Endothelial cell of umbilical vein (primary cell): ENCODE data around the gene CLDN7. TPM values are rescaled to one million over a fixed set of nuclear protein-coding genes. Genes with fewer than 3 reads are reported as not detected.

ENCODE experiments used
- BruUV-seq: library from RNA; stranded (reverse); fragments of 400-500 nt; replicated peaks from 2 replicates; lab custom pipeline; 2021; lab: Mats Ljungman, UMichigan
- CTCF ChIA-PET: fragments of 300-600, 350-600 bp; sonication (Branson Sonifier 250); formaldehyde crosslinking; loops from one replicate; lab custom pipeline; 2021; ENCODE audit warnings: antibody characterized with exemption, inconsistent platforms; lab: Charles Lee
- POLR2A ChIA-PET: fragments of 300-600, 350-600 bp; sonication (Branson Sonifier 250); formaldehyde crosslinking; loops from one replicate; lab custom pipeline; 2021; ENCODE audit warnings: antibody characterized with exemption, inconsistent platforms; lab: Charles Lee
- DNase-seq: peaks from one replicate; pipeline ENCODE4 v3.0.0-alpha.2; 2011; ENCODE audit warnings: low read depth, low spot score
- FAIRE-seq: peaks from 2 replicates; lab custom pipeline; 2011; peaks lifted over from hg19 to GRCh38; lab: Jason Lieb, UNC
- H2AFZ ChIP-seq: 2 replicates; pipeline ENCODE4 v1.6.0; 2012; ENCODE audit warnings: low read depth, low read length, control low read depth, inconsistent platforms
- H3K27ac ChIP-seq: 2 replicates; pipeline ENCODE4 v1.5.1; 2011; ENCODE audit warnings: low read depth, mild to moderate bottlenecking, control low read depth, low read length, moderate library complexity; ENCODE audit not compliant: insufficient read depth
- H3K27me3 ChIP-seq, 2 experiments: 2 replicates each; pipeline versions ENCODE4 v1.6.0 to v1.6.1; 2011; ENCODE audit warnings: low read length in 2 of 2, mixed read lengths in 1 of 2; ENCODE audit not compliant: control insufficient read depth in 2 of 2, insufficient read depth in 2 of 2
- H3K36me3 ChIP-seq, 2 experiments: 2 replicates in 1 of 2; 3 replicates in 1 of 2; pipeline ENCODE4 v1.5.1; 2011; ENCODE audit warnings: low read length in 2 of 2, mild to moderate bottlenecking in 1 of 2, moderate library complexity in 1 of 2; ENCODE audit not compliant: control insufficient read depth in 2 of 2, insufficient read depth in 2 of 2; ENCODE audit errors: extremely low read depth in 1 of 2
- H3K4me1 ChIP-seq: 3 replicates; pipeline ENCODE4 v1.5.1; 2011; ENCODE audit warnings: mild to moderate bottlenecking, low read length; ENCODE audit not compliant: control insufficient read depth, insufficient read depth; ENCODE audit errors: extremely low read depth
- H3K4me2 ChIP-seq: 2 replicates; pipeline ENCODE4 v1.6.1; 2011; ENCODE audit warnings: low read length, control low read depth, mixed read lengths; ENCODE audit not compliant: insufficient read depth
- H3K4me3 ChIP-seq, 3 experiments: fragments of 200-600 bp in 1 of 3; sonication (generic), shearing (Covaris generic) in 1 of 3; replicated peaks in 1 of 3; 2 replicates each; pipeline ENCODE4 v1.5.1; 2011 to 2016; ENCODE audit warnings: control low read depth in 3 of 3, low read length in 3 of 3, mild to moderate bottlenecking in 2 of 3, inconsistent platforms in 1 of 3, low read depth in 1 of 3, moderate library complexity in 1 of 3; ENCODE audit not compliant: insufficient read depth in 1 of 3
- H3K79me2 ChIP-seq: 2 replicates; pipeline ENCODE4 v1.6.0; 2012; ENCODE audit warnings: low read length, inconsistent platforms; ENCODE audit not compliant: control insufficient read depth, insufficient read depth
- H3K9ac ChIP-seq: replicated peaks from 2 replicates; pipeline ENCODE3; 2011; ENCODE audit warnings: low read length, control low read depth; ENCODE audit not compliant: insufficient read depth; ENCODE audit errors: extremely low read depth
- H3K9me1 ChIP-seq: replicated peaks from 3 replicates; pipeline ENCODE4 v1.6.0; 2011; ENCODE audit warnings: mild to moderate bottlenecking, low read length; ENCODE audit not compliant: control insufficient read depth, insufficient read depth; ENCODE audit errors: extremely low read depth
- H3K9me3 ChIP-seq: replicated peaks from 2 replicates; pipeline ENCODE4 v1.5.1; 2012; ENCODE audit warnings: low read length, inconsistent platforms; ENCODE audit not compliant: control insufficient read depth, insufficient read depth
- H4K20me1 ChIP-seq: replicated peaks from 2 replicates; pipeline ENCODE3; 2011; ENCODE audit warnings: mild to moderate bottlenecking, low read length; ENCODE audit not compliant: control insufficient read depth, insufficient read depth; ENCODE audit errors: extremely low read depth
- EZH2 ChIP-seq: IDR thresholded peaks from 2 replicates; pipeline ENCODE4 v1.6.1; 2012; ENCODE audit warnings: borderline replicate concordance, low read depth, mild to moderate bottlenecking, moderate library complexity, low read length, inconsistent platforms; ENCODE audit not compliant: severe bottlenecking
- FOS ChIP-seq: IDR thresholded peaks from 2 replicates; pipeline ENCODE4 v1.6.1; 2011; ENCODE audit warnings: mild to moderate bottlenecking, low read length, moderate library complexity, borderline replicate concordance; ENCODE audit not compliant: insufficient read depth
- GATA2 ChIP-seq: IDR thresholded peaks from 2 replicates; pipeline ENCODE4 v1.7.0; 2011; ENCODE audit warnings: low read depth, mild to moderate bottlenecking, moderate library complexity, mixed read lengths, low read length; ENCODE audit not compliant: insufficient read length, insufficient read depth
- JUN ChIP-seq: IDR thresholded peaks from 2 replicates; pipeline ENCODE4 v1.6.1; 2011; ENCODE audit warnings: borderline replicate concordance, low read depth; ENCODE audit not compliant: insufficient read length, insufficient read depth
- MAX ChIP-seq: IDR thresholded peaks from 2 replicates; pipeline ENCODE4 v1.6.1; 2011; ENCODE audit not compliant: insufficient read depth, insufficient read length
- MYC ChIP-seq: IDR thresholded peaks from one replicate; pipeline ENCODE4 v1.6.1; 2011; ENCODE audit warnings: mild to moderate bottlenecking, low read depth, low read length
- POLR2A ChIP-seq: IDR thresholded peaks from 2 replicates; pipeline ENCODE4 v1.6.1; 2012; ENCODE audit warnings: low read depth, mild to moderate bottlenecking, control low read depth, low read length
- POLR2AphosphoS5 ChIP-seq: IDR thresholded peaks from 2 replicates; pipeline ENCODE4 v1.6.1; 2012; ENCODE audit warnings: low read depth, mild to moderate bottlenecking, control low read depth, low read length, moderate library complexity; ENCODE audit not compliant: insufficient read depth
- dilution Hi-C: fragments of 300-500 bp; cut with MboI; formaldehyde crosslinking; loops from one replicate; pipeline ENCODE4 v1.15.0; 2019; ENCODE audit warnings: low sequenced_read_pairs; ENCODE audit not compliant: extremely low pct_ligation_motif_present
- intact Hi-C: fragments of 100-400 bp; cut with micrococcal nuclease; formaldehyde crosslinking; loops from one replicate; pipeline ENCODE4 v1.10.0; 2022
- polyA plus RNA-seq, 4 experiments: library from polyadenylated mRNA; depleted of rRNA in 3 of 4; stranded (reverse) in 3 of 4; unstranded in 1 of 4; fragments of >200 nt; gene quantifications; 2 replicates each; pipeline versions ENCODE4 v1.2.1 to v1.2.3, GENCODE V29; 2011 to 2012; ENCODE audit warnings: missing spikeins in 1 of 4
- total RNA-seq: library from RNA; stranded (reverse); gene quantifications from 2 replicates; pipeline ENCODE4 v1.2.3, GENCODE V29; 2021
- TF ChIP-seq, protein P1 (sequence below), 2 donors: IDR thresholded peaks; 1 replicate in 1 of 2; 2 replicates in 1 of 2; pipeline ENCODE4 v1.5.1; 2011; ENCODE audit warnings: low read length in 2 of 2, mild to moderate bottlenecking in 2 of 2, moderate library complexity in 2 of 2, control low read depth in 1 of 2, inconsistent platforms in 1 of 2, low read depth in 1 of 2; ENCODE audit not compliant: insufficient read depth in 1 of 2; ENCODE audit errors: extremely low read depth in 1 of 2

Gene CLDN7
- total and polyA plus RNA-seq, 2 donors (not counting 3 experiments of a cell fraction or from before 2014, with no cell fraction given), result 25.4 to 25.7 TPM

DNA sequence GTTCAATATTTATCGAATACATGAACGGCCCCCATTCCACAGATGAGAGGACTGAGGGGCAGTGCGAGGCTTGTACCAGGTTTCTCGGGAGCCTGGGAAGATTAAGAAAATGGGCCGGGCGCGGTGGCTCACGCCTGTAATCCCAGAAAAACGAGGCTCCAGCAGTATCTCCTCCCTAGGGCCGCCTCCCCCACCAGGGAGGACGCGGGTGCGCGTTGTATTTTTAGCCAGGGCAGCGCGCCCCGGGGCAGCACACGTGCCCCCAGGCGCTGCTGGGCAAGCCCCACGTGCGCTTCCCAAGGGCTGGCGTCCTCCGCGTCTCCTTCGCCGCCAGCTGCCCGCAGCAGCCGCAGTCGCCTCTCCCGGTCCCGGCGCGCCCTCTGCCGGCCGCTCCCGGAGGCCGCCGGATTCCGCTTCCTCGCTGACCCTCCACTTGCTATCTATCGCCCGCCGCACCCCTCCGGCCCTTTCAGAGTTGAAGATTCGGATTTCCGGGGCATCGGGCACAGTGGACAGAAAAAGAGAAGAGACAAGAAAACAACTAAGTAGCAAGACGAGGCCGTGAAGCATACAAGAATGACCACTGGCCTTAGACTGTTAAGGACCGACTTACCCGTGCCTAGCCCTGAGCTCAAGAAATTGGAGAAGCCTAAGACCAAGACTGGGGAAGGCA is 34.0 kb upstream of the CLDN7 start:
- Histone ChIP-seq H3K4me1 (peaks cover 8% of the 10 kb centered on the region), H3K9ac (no peak overlapping the region), H3K79me2 (no peaks in the 10 kb centered on the region), H4K20me1 (no peaks in the 10 kb centered on the region), H3K9me1 (no peaks in the 10 kb centered on the region), H3K27me3 (peaks cover 16 to 26% of the 10 kb centered on the region in 2 experiments), H3K9me3 (no peaks in the 10 kb centered on the region), H2AFZ (peak overlapping the region; percentile 75), H3K4me3 (no peak overlapping the region), H3K27ac (no peak overlapping the region), H3K4me2 (no peak overlapping the region), H3K36me3 (no peaks in the 10 kb centered on the region)
- TF ChIP-seq MYC, result peak; percentile 44
- peak; percentile 92 for TF ChIP-seq MAX
- no peak for TF ChIP-seq POLR2A
- TF ChIP-seq, protein P1, sequence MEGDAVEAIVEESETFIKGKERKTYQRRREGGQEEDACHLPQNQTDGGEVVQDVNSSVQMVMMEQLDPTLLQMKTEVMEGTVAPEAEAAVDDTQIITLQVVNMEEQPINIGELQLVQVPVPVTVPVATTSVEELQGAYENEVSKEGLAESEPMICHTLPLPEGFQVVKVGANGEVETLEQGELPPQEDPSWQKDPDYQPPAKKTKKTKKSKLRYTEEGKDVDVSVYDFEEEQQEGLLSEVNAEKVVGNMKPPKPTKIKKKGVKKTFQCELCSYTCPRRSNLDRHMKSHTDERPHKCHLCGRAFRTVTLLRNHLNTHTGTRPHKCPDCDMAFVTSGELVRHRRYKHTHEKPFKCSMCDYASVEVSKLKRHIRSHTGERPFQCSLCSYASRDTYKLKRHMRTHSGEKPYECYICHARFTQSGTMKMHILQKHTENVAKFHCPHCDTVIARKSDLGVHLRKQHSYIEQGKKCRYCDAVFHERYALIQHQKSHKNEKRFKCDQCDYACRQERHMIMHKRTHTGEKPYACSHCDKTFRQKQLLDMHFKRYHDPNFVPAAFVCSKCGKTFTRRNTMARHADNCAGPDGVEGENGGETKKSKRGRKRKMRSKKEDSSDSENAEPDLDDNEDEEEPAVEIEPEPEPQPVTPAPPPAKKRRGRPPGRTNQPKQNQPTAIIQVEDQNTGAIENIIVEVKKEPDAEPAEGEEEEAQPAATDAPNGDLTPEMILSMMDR (IDR thresholded peaks at IDR 0.05; ENCODE audit: extremely low read depth in 1 of 2, insufficient read depth in 1 of 2, low read depth in 1 of 2, low read length in 2 of 2), result peak; percentile 88 to 97
- TF ChIP-seq POLR2AphosphoS5, result peak; percentile 42
- no peak for TF ChIP-seq EZH2
- no peak for TF ChIP-seq GATA2
- TF ChIP-seq FOS, result no peak
- no peak for TF ChIP-seq JUN
- peak; percentile 74 for DNase-seq
- intact Hi-C loops, result loop anchor here (1.0 to 5.0 kb wide), 6 partner anchors 16 to 251 kb away; partner anchors contain the start of gene ELP5
- ChIA-PET POLR2A (no interaction called here), CTCF (interaction anchor here (0.5 to 3.6 kb wide), 42 partner anchors 9 to 437 kb away, joined by 3 to 170 read pairs (median 5); partner anchors contain the start of genes ACADVL, ACAP1, CTDNEP1 and DLG4)
- no TSS peak for BruUV-seq
- dilution Hi-C loops, result no loop called here
- peak; percentile 77 for FAIRE-seq
